Endothelial cell of umbilical vein (primary cell): Measurements from ENCODE around the gene PIN1. TPM values are rescaled to one million over a fixed set of nuclear protein-coding genes. Genes with fewer than 3 reads are reported as not detected.

ENCODE experiments used
- BruUV-seq: library from RNA; stranded (reverse); fragments of 400-500 nt; replicated peaks from 2 replicates; lab custom pipeline; 2021; lab: Mats Ljungman, UMichigan
- CTCF ChIA-PET: fragments of 300-600, 350-600 bp; sonication (Branson Sonifier 250); formaldehyde crosslinking; loops from one replicate; lab custom pipeline; 2021; ENCODE audit warnings: antibody characterized with exemption, inconsistent platforms; lab: Charles Lee
- POLR2A ChIA-PET: fragments of 300-600, 350-600 bp; sonication (Branson Sonifier 250); formaldehyde crosslinking; loops from one replicate; lab custom pipeline; 2021; ENCODE audit warnings: antibody characterized with exemption, inconsistent platforms; lab: Charles Lee
- DNase-seq: peaks from one replicate; pipeline ENCODE4 v3.0.0-alpha.2; 2011; ENCODE audit warnings: low read depth, low spot score
- FAIRE-seq: peaks from 2 replicates; lab custom pipeline; 2011; peaks lifted over from hg19 to GRCh38; lab: Jason Lieb, UNC
- H2AFZ ChIP-seq: 2 replicates; pipeline ENCODE4 v1.6.0; 2012; ENCODE audit warnings: low read depth, low read length, control low read depth, inconsistent platforms
- H3K27ac ChIP-seq: 2 replicates; pipeline ENCODE4 v1.5.1; 2011; ENCODE audit warnings: low read depth, mild to moderate bottlenecking, control low read depth, low read length, moderate library complexity; ENCODE audit not compliant: insufficient read depth
- H3K27me3 ChIP-seq, 2 experiments: 2 replicates each; pipeline versions ENCODE4 v1.6.0 to v1.6.1; 2011; ENCODE audit warnings: low read length in 2 of 2, mixed read lengths in 1 of 2; ENCODE audit not compliant: control insufficient read depth in 2 of 2, insufficient read depth in 2 of 2
- H3K36me3 ChIP-seq, 2 experiments: 2 replicates in 1 of 2; 3 replicates in 1 of 2; pipeline ENCODE4 v1.5.1; 2011; ENCODE audit warnings: low read length in 2 of 2, mild to moderate bottlenecking in 1 of 2, moderate library complexity in 1 of 2; ENCODE audit not compliant: control insufficient read depth in 2 of 2, insufficient read depth in 2 of 2; ENCODE audit errors: extremely low read depth in 1 of 2
- H3K4me1 ChIP-seq: 3 replicates; pipeline ENCODE4 v1.5.1; 2011; ENCODE audit warnings: mild to moderate bottlenecking, low read length; ENCODE audit not compliant: control insufficient read depth, insufficient read depth; ENCODE audit errors: extremely low read depth
- H3K4me2 ChIP-seq: 2 replicates; pipeline ENCODE4 v1.6.1; 2011; ENCODE audit warnings: low read length, control low read depth, mixed read lengths; ENCODE audit not compliant: insufficient read depth
- H3K4me3 ChIP-seq, 3 experiments: fragments of 200-600 bp in 1 of 3; sonication (generic), shearing (Covaris generic) in 1 of 3; replicated peaks in 1 of 3; 2 replicates each; pipeline ENCODE4 v1.5.1; 2011 to 2016; ENCODE audit warnings: control low read depth in 3 of 3, low read length in 3 of 3, mild to moderate bottlenecking in 2 of 3, inconsistent platforms in 1 of 3, low read depth in 1 of 3, moderate library complexity in 1 of 3; ENCODE audit not compliant: insufficient read depth in 1 of 3
- H3K79me2 ChIP-seq: 2 replicates; pipeline ENCODE4 v1.6.0; 2012; ENCODE audit warnings: low read length, inconsistent platforms; ENCODE audit not compliant: control insufficient read depth, insufficient read depth
- H3K9ac ChIP-seq: replicated peaks from 2 replicates; pipeline ENCODE3; 2011; ENCODE audit warnings: low read length, control low read depth; ENCODE audit not compliant: insufficient read depth; ENCODE audit errors: extremely low read depth
- H3K9me1 ChIP-seq: replicated peaks from 3 replicates; pipeline ENCODE4 v1.6.0; 2011; ENCODE audit warnings: mild to moderate bottlenecking, low read length; ENCODE audit not compliant: control insufficient read depth, insufficient read depth; ENCODE audit errors: extremely low read depth
- H3K9me3 ChIP-seq: replicated peaks from 2 replicates; pipeline ENCODE4 v1.5.1; 2012; ENCODE audit warnings: low read length, inconsistent platforms; ENCODE audit not compliant: control insufficient read depth, insufficient read depth
- H4K20me1 ChIP-seq: replicated peaks from 2 replicates; pipeline ENCODE3; 2011; ENCODE audit warnings: mild to moderate bottlenecking, low read length; ENCODE audit not compliant: control insufficient read depth, insufficient read depth; ENCODE audit errors: extremely low read depth
- CTCF ChIP-seq, 2 donors: IDR thresholded peaks; 1 replicate in 1 of 2; 2 replicates in 1 of 2; pipeline ENCODE4 v1.5.1; 2011; ENCODE audit warnings: low read length in 2 of 2, mild to moderate bottlenecking in 2 of 2, moderate library complexity in 2 of 2, control low read depth in 1 of 2, inconsistent platforms in 1 of 2, low read depth in 1 of 2; ENCODE audit not compliant: insufficient read depth in 1 of 2; ENCODE audit errors: extremely low read depth in 1 of 2
- EZH2 ChIP-seq: IDR thresholded peaks from 2 replicates; pipeline ENCODE4 v1.6.1; 2012; ENCODE audit warnings: borderline replicate concordance, low read depth, mild to moderate bottlenecking, moderate library complexity, low read length, inconsistent platforms; ENCODE audit not compliant: severe bottlenecking
- FOS ChIP-seq: IDR thresholded peaks from 2 replicates; pipeline ENCODE4 v1.6.1; 2011; ENCODE audit warnings: mild to moderate bottlenecking, low read length, moderate library complexity, borderline replicate concordance; ENCODE audit not compliant: insufficient read depth
- GATA2 ChIP-seq: IDR thresholded peaks from 2 replicates; pipeline ENCODE4 v1.7.0; 2011; ENCODE audit warnings: low read depth, mild to moderate bottlenecking, moderate library complexity, mixed read lengths, low read length; ENCODE audit not compliant: insufficient read length, insufficient read depth
- JUN ChIP-seq: IDR thresholded peaks from 2 replicates; pipeline ENCODE4 v1.6.1; 2011; ENCODE audit warnings: borderline replicate concordance, low read depth; ENCODE audit not compliant: insufficient read length, insufficient read depth
- MYC ChIP-seq: IDR thresholded peaks from one replicate; pipeline ENCODE4 v1.6.1; 2011; ENCODE audit warnings: mild to moderate bottlenecking, low read depth, low read length
- POLR2A ChIP-seq: IDR thresholded peaks from 2 replicates; pipeline ENCODE4 v1.6.1; 2012; ENCODE audit warnings: low read depth, mild to moderate bottlenecking, control low read depth, low read length
- POLR2AphosphoS5 ChIP-seq: IDR thresholded peaks from 2 replicates; pipeline ENCODE4 v1.6.1; 2012; ENCODE audit warnings: low read depth, mild to moderate bottlenecking, control low read depth, low read length, moderate library complexity; ENCODE audit not compliant: insufficient read depth
- dilution Hi-C: fragments of 300-500 bp; cut with MboI; formaldehyde crosslinking; loops from one replicate; pipeline ENCODE4 v1.15.0; 2019; ENCODE audit warnings: low sequenced_read_pairs; ENCODE audit not compliant: extremely low pct_ligation_motif_present
- intact Hi-C: fragments of 100-400 bp; cut with micrococcal nuclease; formaldehyde crosslinking; loops from one replicate; pipeline ENCODE4 v1.10.0; 2022
- polyA plus RNA-seq, 4 experiments: library from polyadenylated mRNA; depleted of rRNA in 3 of 4; stranded (reverse) in 3 of 4; unstranded in 1 of 4; fragments of >200 nt; gene quantifications; 2 replicates each; pipeline versions ENCODE4 v1.2.1 to v1.2.3, GENCODE V29; 2011 to 2012; ENCODE audit warnings: missing spikeins in 1 of 4
- total RNA-seq: library from RNA; stranded (reverse); gene quantifications from 2 replicates; pipeline ENCODE4 v1.2.3, GENCODE V29; 2021
- TF ChIP-seq, protein P1 (sequence below): IDR thresholded peaks from 2 replicates; pipeline ENCODE4 v1.6.1; 2011; ENCODE audit not compliant: insufficient read depth, insufficient read length

The PIN1 gene
- total and polyA plus RNA-seq, 2 donors (not counting 3 experiments of a cell fraction or from before 2014, with no cell fraction given): 97.4 to 115 TPM

DNA sequence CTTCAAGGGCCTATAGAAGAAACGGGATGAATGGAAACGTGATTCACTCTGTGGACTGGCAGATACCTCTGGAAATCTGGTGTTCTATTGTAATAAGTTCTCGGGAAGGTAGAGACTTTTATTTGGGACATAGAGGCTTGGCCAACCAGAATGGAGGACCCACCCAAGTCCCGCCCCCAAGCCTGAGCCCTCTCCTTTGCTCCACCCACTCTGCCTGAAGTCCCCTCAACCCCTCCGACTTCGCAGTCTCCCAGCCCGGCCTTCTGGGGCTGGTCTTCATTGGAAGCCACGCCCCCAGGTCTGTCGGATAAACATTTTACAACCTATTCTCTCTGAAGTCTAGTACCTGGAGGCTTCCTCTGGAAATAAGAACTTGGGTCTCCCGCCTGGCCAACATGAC is 33.1 kb upstream of the PIN1 start:
- ChIA-PET POLR2A (no interaction called here), CTCF (interaction anchor here (1.2 kb wide), 1 partner anchor 597 kb away, joined by 3 read pairs; no protein-coding TSS in a partner anchor)
- Histone ChIP-seq H3K9me3 (no peaks in the 10 kb centered on the region), H2AFZ (no peak overlapping the region), H4K20me1 (no peaks in the 10 kb centered on the region), H3K4me2 (no peak overlapping the region), H3K79me2 (no peaks in the 10 kb centered on the region), H3K4me1 (no peaks in the 10 kb centered on the region), H3K27ac (no peak overlapping the region), H3K4me3 (no peak overlapping the region), H3K9me1 (no peaks in the 10 kb centered on the region), H3K9ac (no peak overlapping the region), H3K36me3 (peaks cover 0 to 2% of the 10 kb centered on the region in 2 experiments), H3K27me3 (no peaks in the 10 kb centered on the region)
- TF ChIP-seq FOS: no peak
- no peak for TF ChIP-seq EZH2
- no peak for TF ChIP-seq CTCF (IDR thresholded peaks at IDR 0.05; ENCODE audit: extremely low read depth in 1 of 2, insufficient read depth in 1 of 2, low read depth in 1 of 2, low read length in 2 of 2)
- no peak for TF ChIP-seq GATA2
- no peak for DNase-seq
- BruUV-seq: no TSS peak
- intact Hi-C loops (no loop called here), dilution Hi-C loops (no loop called here)
- peak; percentile 31 for FAIRE-seq

- no peak overlapping the region for H3K9ac ChIP-seq
- POLR2A ChIA-PET: no interaction called here
- H3K4me2 ChIP-seq: no peak overlapping the region
- dilution Hi-C loops: no loop called here
- intact Hi-C loops: no loop called here
- no peak overlapping the region for H3K4me3 ChIP-seq
- FAIRE-seq (no peak), DNase-seq (no peak)
- H3K27ac ChIP-seq: no peak overlapping the region
- no peaks in the 10 kb centered on the region for H4K20me1 ChIP-seq
- no TSS peak for BruUV-seq
- no peaks in the 10 kb centered on the region for H3K4me1 ChIP-seq
- H3K27me3 ChIP-seq: no peaks in the 10 kb centered on the region
- no peaks in the 10 kb centered on the region for H3K79me2 ChIP-seq
- no peak for TF ChIP-seq EZH2
- no peak for TF ChIP-seq POLR2A
- no peak for TF ChIP-seq MYC
- TF ChIP-seq, protein P1, sequence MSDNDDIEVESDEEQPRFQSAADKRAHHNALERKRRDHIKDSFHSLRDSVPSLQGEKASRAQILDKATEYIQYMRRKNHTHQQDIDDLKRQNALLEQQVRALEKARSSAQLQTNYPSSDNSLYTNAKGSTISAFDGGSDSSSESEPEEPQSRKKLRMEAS: no peak
- TF ChIP-seq JUN: no peak
- TF ChIP-seq POLR2AphosphoS5: no peak
- no peak for TF ChIP-seq GATA2
- TF ChIP-seq CTCF (IDR thresholded peaks at IDR 0.05; ENCODE audit: extremely low read depth in 1 of 2, insufficient read depth in 1 of 2, low read depth in 1 of 2, low read length in 2 of 2): no peak
- no peak for TF ChIP-seq FOS
- CTCF ChIA-PET: interaction anchor here (0.7 kb wide), 1 partner anchor 181 kb away, joined by 3 read pairs; no protein-coding TSS in a partner anchor
- H3K9me3 ChIP-seq: no peaks in the 10 kb centered on the region
- H3K9me1 ChIP-seq: no peaks in the 10 kb centered on the region
- H3K36me3 ChIP-seq: peaks cover 13 to 28% of the 10 kb centered on the region in 2 experiments
- no peak overlapping the region for H2AFZ ChIP-seq
Observed at GRCh38 chr19:9806803-9807202, 28.3 kb upstream of the PIN1 start.
